GM13976 (cell line): ENCODE measurements around the gene MARCHF3.

Source experiments
- DNase-seq: peaks from one replicate; pipeline ENCODE4 v3.0.0; 2012; ENCODE audit warnings: low spot score
- CTCF ChIP-seq: IDR thresholded peaks from 2 replicates; pipeline ENCODE4 v1.5.1; 2012; ENCODE audit warnings: borderline replicate concordance, mild to moderate bottlenecking; ENCODE audit not compliant: insufficient read depth; ENCODE audit errors: extremely low read depth, missing control alignments, control extremely low read depth
- in situ Hi-C: fragments of 300-500 bp; cut with MboI; formaldehyde crosslinking; loops from one replicate; pipeline ENCODE4 v1.12.0; 2022; ENCODE audit warnings: low sequenced_read_pairs, mixed read lengths, inconsistent platforms; ENCODE audit not compliant: unreplicated experiment

The MARCHF3 gene

GRCh38 chr5:126971455-126972031, 58.8 kb downstream of the MARCHF3 start:
- no peak for DNase-seq
- no peak for TF ChIP-seq CTCF
- in situ Hi-C loops, result no loop called here

GRCh38 chr5:126970517-126971017, 59.8 kb downstream of the MARCHF3 start:
- no peak for TF ChIP-seq CTCF
- in situ Hi-C loops, result no loop called here
- DNase-seq, result no peak

- TF ChIP-seq CTCF, result no peak
- no peak for DNase-seq
- in situ Hi-C loops, result no loop called here
Observed at GRCh38 chr5:126969548-126969947, 60.8 kb downstream of the MARCHF3 start.

GRCh38 chr5:126967808-126968466, 62.4 kb downstream of the MARCHF3 start:
- in situ Hi-C loops, result no loop called here
- no peak for TF ChIP-seq CTCF
- no peak for DNase-seq

GRCh38 chr5:126965487-126965886, 64.9 kb downstream of the MARCHF3 start:
- TF ChIP-seq CTCF, result no peak
- in situ Hi-C loops, result no loop called here
- DNase-seq, result no peak

GRCh38 chr5:126965061-126965475, 65.3 kb downstream of the MARCHF3 start:
- DNase-seq, result no peak
- TF ChIP-seq CTCF, result no peak
- in situ Hi-C loops, result no loop called here
